Naive thymus-derived CD8-positive, alpha-beta T cell (primary cell): Measurements from ENCODE around the gene DDX39A. TPM values are rescaled to one million over a fixed set of nuclear protein-coding genes. Genes with fewer than 3 reads are reported as not detected.

Experiments
- ATAC-seq, 2 donors: fragments of 150-1000 bp; cut with Tn5 transposase in 1 of 2; sonication (Bioruptor Pico), chemical (Tn5 transposase) in 1 of 2; 1 replicate in 1 of 2; 2 replicates in 1 of 2; pipeline ENCODE4 v1.10.0; 2021; ENCODE audit warnings: mild to moderate bottlenecking in 2 of 2, moderate library complexity in 2 of 2
- POLR2A ChIA-PET: fragments of 350-600 bp; sonication (Branson Sonifier 250); formaldehyde crosslinking; loops from one replicate; lab custom pipeline; 2021; ENCODE audit warnings: antibody characterized with exemption; lab: Charles Lee
- DNase-seq, 10 donors: peaks; one replicate each; pipeline versions ENCODE4 v3.0.0 to v3.0.0-alpha.2; 2020 to 2022
- H3K27ac Mint-ChIP-seq, 10 donors: one replicate each; pipeline ENCODE4 v1.8.0; 2020 to 2022; ENCODE audit warnings: mild to moderate bottlenecking in 10 of 10, mixed read lengths in 10 of 10, moderate library complexity in 4 of 10, inconsistent platforms in 1 of 10
- H3K27me3 Mint-ChIP-seq, 5 donors: one replicate each; pipeline ENCODE4 v1.8.0; 2021 to 2022; ENCODE audit warnings: mixed read lengths in 5 of 5
- H3K36me3 Mint-ChIP-seq, 3 donors: one replicate each; pipeline ENCODE4 v1.8.0; 2020 to 2022; ENCODE audit warnings: mixed read lengths in 3 of 3, mild to moderate bottlenecking in 2 of 3, inconsistent platforms in 1 of 3
- H3K4me1 Mint-ChIP-seq, 4 donors: one replicate each; pipeline ENCODE4 v1.8.0; 2021 to 2022; ENCODE audit warnings: mixed read lengths in 4 of 4
- H3K4me3 Mint-ChIP-seq, 10 donors: one replicate each; pipeline ENCODE4 v1.8.0; 2020 to 2022; ENCODE audit warnings: mild to moderate bottlenecking in 10 of 10, mixed read lengths in 10 of 10, moderate library complexity in 6 of 10, inconsistent platforms in 1 of 10
- H3K9me3 Mint-ChIP-seq, 9 donors: one replicate each; pipeline ENCODE4 v1.8.0; 2020 to 2022; ENCODE audit warnings: mixed read lengths in 9 of 9, mild to moderate bottlenecking in 3 of 9, inconsistent platforms in 1 of 9, moderate library complexity in 1 of 9
- polyA plus RNA-seq, 3 donors: library from polyadenylated mRNA; unstranded; fragments of 300-500 nt; fragmentation: Illumina TruSeq; gene quantifications; one replicate each; pipeline ENCODE4 v1.2.3, GENCODE V29; 2021
- total RNA-seq, 8 experiments: library from RNA in 2 of 8; stranded (reverse) in 2 of 8; gene quantifications; one replicate each; pipeline ENCODE4 v1.2.3 and lab custom pipeline; 2021 to 2026

The DDX39A gene
- total and polyA plus RNA-seq, 5 experiments from 2014 or later = 96.0 to 165 (median 136) TPM

DNA sequence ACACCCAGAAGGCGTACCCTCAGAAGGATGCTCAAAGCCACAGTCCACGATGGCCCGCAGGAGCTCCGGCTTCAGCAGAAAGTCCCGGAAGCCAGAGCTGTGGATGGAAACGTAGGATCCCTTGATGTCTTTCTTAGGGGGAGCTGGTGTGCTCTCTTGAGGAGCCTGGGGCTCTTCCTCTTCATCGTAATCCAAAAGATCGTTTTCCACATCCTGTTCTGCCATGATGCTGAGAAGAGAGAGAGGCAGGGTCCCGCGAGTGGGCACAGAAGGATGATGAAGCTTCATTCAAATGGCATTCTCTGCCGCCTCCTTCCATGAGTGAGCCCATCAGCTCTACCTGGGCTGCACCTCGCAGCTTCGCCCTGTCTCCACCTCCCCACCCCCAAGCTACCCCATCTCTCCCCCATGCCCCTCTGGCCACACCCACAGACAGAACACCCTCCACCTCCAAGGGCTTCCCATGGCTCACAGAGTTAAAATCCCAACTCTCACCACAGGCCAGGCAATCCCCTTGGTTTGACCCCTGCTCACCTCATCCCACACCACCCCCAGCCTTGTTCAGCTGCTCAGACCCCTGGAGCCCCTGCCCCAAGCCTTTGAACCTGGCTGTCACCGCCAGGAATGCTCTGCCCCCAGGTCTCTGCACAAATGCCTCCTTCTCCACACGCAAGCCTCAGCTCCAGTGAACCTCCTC lies 6.0 kb downstream of the DDX39A start:
- DNase-seq = no peak

DNA sequence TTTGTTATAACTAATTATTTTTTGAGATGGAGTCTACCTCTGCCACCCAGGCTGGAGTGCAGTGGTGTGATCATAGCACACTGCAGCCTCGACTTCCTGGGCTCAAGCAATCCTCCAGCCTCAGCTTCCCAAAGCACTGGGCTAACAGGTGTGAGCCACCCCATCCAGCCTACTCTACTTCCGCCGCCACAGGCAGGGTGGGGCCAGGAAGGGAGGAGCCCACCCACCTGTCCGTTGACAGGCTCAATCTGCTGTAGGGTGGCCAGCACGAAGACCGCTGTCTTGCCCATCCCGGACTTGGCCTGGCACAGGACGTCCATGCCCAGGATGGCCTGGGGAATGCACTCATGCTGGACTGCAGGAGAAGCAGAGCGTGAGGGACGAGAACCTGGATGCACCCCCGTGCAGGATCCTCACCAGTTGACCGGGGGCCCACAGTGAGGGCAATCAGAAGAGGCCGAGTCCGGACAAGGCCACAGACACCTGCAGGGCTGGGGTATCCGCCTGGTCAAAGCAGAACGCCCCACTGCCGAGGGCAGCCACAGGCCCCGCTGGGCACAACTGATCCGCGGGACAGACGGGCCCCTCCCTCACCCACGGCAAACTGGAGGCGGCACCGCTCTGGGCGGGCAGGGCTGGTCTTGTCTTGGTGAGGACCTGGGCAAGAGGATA lies 6.7 kb downstream of the DDX39A start:
- no peak for DNase-seq
- Mint-ChIP-seq H3K36me3 (peaks cover 0 to 81% (median 15%) of the 10 kb centered on the region in 3 donors), H3K4me1 (peaks cover 28 to 66% (median 56%) of the 10 kb centered on the region in 4 donors), H3K27me3 (no peaks in the 10 kb centered on the region), H3K27ac (peak overlapping the region in 5 of 10 donors; percentile 56 to 91 (median 72)), H3K4me3 (peak overlapping the region in 1 of 10 donors; percentile 24), H3K9me3 (no peaks in the 10 kb centered on the region)
- no peak for ATAC-seq
- POLR2A ChIA-PET = interaction anchor here (0.5 to 1.2 kb wide), 5 partner anchors 20 to 67 kb away, joined by 3 to 6 read pairs (median 3); no protein-coding TSS in a partner anchor

More for the DNA sequence above, 6.0 kb downstream of the DDX39A start:
- Mint-ChIP-seq H3K4me1 (peaks cover 28 to 69% (median 57%) of the 10 kb centered on the region in 4 donors), H3K27me3 (no peaks in the 10 kb centered on the region), H3K27ac (peak overlapping the region in 9 of 10 donors; percentile 69 to 91 (median 85)), H3K4me3 (peak overlapping the region in 7 of 10 donors; percentile 34 to 82 (median 56)), H3K36me3 (peaks cover 0 to 77% (median 15%) of the 10 kb centered on the region in 3 donors), H3K9me3 (no peaks in the 10 kb centered on the region)
- POLR2A ChIA-PET = interaction anchor here (0.5 to 1.2 kb wide), 5 partner anchors 19 to 66 kb away, joined by 3 to 6 read pairs (median 3); no protein-coding TSS in a partner anchor
- no peak for ATAC-seq

- Mint-ChIP-seq H3K36me3 (peaks cover 0 to 85% (median 15%) of the 10 kb centered on the region in 3 donors), H3K4me3 (peak overlapping the region in 3 of 10 donors; percentile 7 to 48 (median 24)), H3K27ac (peak overlapping the region in 7 of 10 donors; percentile 36 to 84 (median 73)), H3K9me3 (no peaks in the 10 kb centered on the region), H3K4me1 (peaks cover 26 to 64% (median 54%) of the 10 kb centered on the region in 4 donors), H3K27me3 (no peaks in the 10 kb centered on the region)
- POLR2A ChIA-PET = interaction anchor here (0.6 to 8.1 kb wide), 4 partner anchors 8 to 109 kb away, joined by 3 to 100 read pairs (median 7); partner anchors contain the start of genes ADGRE5 and DDX39A
- no peak for DNase-seq
- no peak for ATAC-seq
Observed at GRCh38 chr19:14411938-14412245, 7.2 kb downstream of the DDX39A start.

DNA sequence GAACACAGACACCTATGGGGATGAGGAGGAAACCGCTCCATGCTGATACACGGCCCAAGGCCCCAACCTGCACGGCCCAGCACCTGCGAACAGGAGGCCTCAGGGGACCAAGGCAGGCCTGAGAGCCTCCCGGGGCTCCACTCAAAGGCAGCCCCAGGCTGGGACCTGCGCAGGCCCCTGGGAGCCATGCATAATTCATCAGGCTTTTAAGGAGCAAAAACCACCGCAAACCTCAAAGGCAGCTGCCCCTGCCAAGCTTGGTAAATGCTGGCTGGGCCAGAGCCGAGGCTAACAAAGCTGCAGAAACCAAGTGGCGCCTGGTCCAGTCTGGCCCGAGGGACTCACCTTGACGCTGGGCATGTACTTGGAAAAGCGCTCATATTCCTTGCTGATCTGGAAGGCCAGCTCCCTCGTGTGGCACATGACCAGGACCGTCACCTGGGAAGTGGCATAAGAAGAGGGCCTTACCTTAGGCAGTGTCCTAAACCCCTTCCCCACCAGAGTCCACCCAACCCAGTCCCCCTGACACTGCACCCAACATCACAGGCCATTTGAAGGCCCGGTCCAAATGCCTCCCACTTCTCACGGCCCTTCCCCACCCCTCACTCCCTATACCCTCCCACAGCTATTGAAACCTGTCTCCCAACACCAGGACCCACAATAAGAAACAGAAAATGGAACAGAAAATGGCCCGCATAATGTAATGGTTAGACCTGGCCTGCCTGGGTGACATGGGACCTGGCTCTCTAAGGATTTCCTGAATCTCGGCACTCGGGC lies 7.8 kb downstream of the DDX39A start:
- POLR2A ChIA-PET = interaction anchor here (0.6 to 8.1 kb wide), 8 partner anchors 9 to 243 kb away, joined by 3 to 100 read pairs (median 4); partner anchors contain the start of genes ADGRE5 and DDX39A
- Mint-ChIP-seq H3K9me3 (no peaks in the 10 kb centered on the region), H3K4me3 (peak overlapping the region in 3 of 10 donors; percentile 9 to 48 (median 12)), H3K36me3 (peaks cover 0 to 86% (median 15%) of the 10 kb centered on the region in 3 donors), H3K27me3 (no peaks in the 10 kb centered on the region), H3K4me1 (peaks cover 24 to 62% (median 53%) of the 10 kb centered on the region in 4 donors), H3K27ac (peak overlapping the region in 9 of 10 donors; percentile 36 to 88 (median 75))
- ATAC-seq (no peak), DNase-seq (no peak)

GRCh38 chr19:14410091-14411051 lies 8.8 kb downstream of the DDX39A start:
- Mint-ChIP-seq H3K27ac (peak overlapping the region in 7 of 10 donors; percentile 38 to 93 (median 83)), H3K36me3 (peaks cover 0 to 86% (median 15%) of the 10 kb centered on the region in 3 donors), H3K9me3 (peaks cover 0 to 2% (median 0%) of the 10 kb centered on the region in 9 donors), H3K4me3 (peak overlapping the region in 7 of 10 donors; percentile 11 to 77 (median 36)), H3K27me3 (no peaks in the 10 kb centered on the region), H3K4me1 (peaks cover 19 to 57% (median 47%) of the 10 kb centered on the region in 4 donors)
- POLR2A ChIA-PET = interaction anchor here (0.6 to 8.1 kb wide), 11 partner anchors 10 to 242 kb away, joined by 3 to 100 read pairs (median 5); partner anchors contain the start of genes ADGRE5 and DDX39A
- DNase-seq (peak in 4 of 10 donors; percentile 20 to 70 (median 36)), ATAC-seq (no peak)

DNA sequence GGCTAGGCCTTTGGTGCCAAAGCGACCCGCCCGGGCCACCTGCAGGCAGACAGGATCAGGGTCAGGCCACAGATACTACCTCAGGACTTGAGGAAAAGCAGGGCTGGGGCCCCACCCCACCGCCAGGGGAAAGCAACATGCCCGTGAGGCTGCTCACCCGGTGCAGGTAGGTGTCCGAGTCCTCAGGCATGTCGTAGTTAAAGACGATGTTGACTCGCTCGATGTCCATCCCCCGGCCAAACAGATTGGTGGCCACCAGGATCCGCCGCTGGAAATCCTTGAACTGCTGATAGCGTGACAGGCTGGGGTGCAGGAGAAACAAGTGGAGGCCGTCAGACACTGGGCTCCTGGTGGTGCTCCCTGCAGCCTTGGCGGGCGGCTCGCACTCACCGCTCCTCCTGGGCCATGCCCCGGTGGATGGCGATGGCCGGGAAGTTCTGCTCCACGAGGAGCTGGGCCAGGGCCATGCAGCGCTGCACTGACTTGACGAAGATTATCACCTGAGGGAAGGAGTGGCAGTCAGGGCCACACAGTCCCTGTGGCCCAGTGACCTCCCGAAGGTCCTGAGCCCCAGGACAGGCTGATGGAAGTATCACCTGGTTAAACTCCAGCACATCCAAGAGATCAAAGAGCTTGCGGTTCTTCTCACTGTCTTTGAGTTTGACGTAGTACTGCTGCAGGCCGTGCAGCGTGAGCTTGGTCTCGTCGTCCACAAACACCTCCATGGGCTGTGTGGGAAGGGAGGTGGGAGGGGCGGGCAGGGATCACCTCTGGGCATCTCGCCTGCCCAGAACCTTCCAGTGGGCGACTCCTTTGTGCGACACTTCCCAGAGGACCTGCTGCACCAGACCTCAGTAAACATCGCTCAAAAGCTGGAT lies 9.8 kb downstream of the DDX39A start:
- ATAC-seq (no peak), DNase-seq (peak in 1 of 10 donors; percentile 25)
- Mint-ChIP-seq H3K9me3 (peaks cover 0 to 2% (median 0%) of the 10 kb centered on the region in 9 donors), H3K27me3 (no peaks in the 10 kb centered on the region), H3K36me3 (peaks cover 0 to 90% (median 15%) of the 10 kb centered on the region in 3 donors), H3K27ac (peak overlapping the region in 8 of 10 donors; percentile 53 to 93 (median 68)), H3K4me1 (peaks cover 14 to 53% (median 41%) of the 10 kb centered on the region in 4 donors), H3K4me3 (peak overlapping the region in 2 of 10 donors; percentile 28 to 64)
- POLR2A ChIA-PET = interaction anchor here (0.6 to 8.1 kb wide), 7 partner anchors 11 to 48 kb away, joined by 3 to 100 read pairs (median 5); partner anchors contain the start of genes ADGRE5 and DDX39A

- H3K4me3 Mint-ChIP-seq = peak overlapping the region in 3 of 10 donors; percentile 26 to 69 (median 55)
- H3K27me3 Mint-ChIP-seq = no peaks in the 10 kb centered on the region
- ATAC-seq (no peak), DNase-seq (peak in 1 of 10 donors; percentile 30)
- peaks cover 15 to 52% (median 36%) of the 10 kb centered on the region in 4 donors for H3K4me1 Mint-ChIP-seq
- POLR2A ChIA-PET = interaction anchor here (8.1 kb wide), 1 partner anchor 27 kb away, joined by 100 read pairs; the partner anchor contains the start of gene ADGRE5
- peaks cover 0 to 92% (median 19%) of the 10 kb centered on the region in 3 donors for H3K36me3 Mint-ChIP-seq
- peaks cover 0 to 2% (median 0%) of the 10 kb centered on the region in 9 donors for H3K9me3 Mint-ChIP-seq
- peak overlapping the region in 9 of 10 donors; percentile 8 to 88 (median 65) for H3K27ac Mint-ChIP-seq
Observed at GRCh38 chr19:14408491-14409145, 10.5 kb downstream of the DDX39A start.

GRCh38 chr19:14407605-14408484 lies 11.3 kb downstream of the DDX39A start:
- Mint-ChIP-seq H3K9me3 (peaks cover 0 to 2% (median 0%) of the 10 kb centered on the region in 9 donors), H3K27ac (peak overlapping the region in 8 of 10 donors; percentile 32 to 90 (median 70)), H3K4me1 (peaks cover 8 to 44% (median 29%) of the 10 kb centered on the region in 4 donors), H3K36me3 (peaks cover 0 to 92% (median 19%) of the 10 kb centered on the region in 3 donors), H3K27me3 (no peaks in the 10 kb centered on the region), H3K4me3 (peak overlapping the region in 3 of 10 donors; percentile 14 to 69 (median 55))
- DNase-seq = peak in 4 of 10 donors; percentile 16 to 61 (median 24)
- no peak for ATAC-seq
- POLR2A ChIA-PET = interaction anchor here (0.7 to 8.1 kb wide), 5 partner anchors 26 to 271 kb away, joined by 3 to 115 read pairs (median 10); partner anchors contain the start of genes ADGRE5 and ASF1B
